C4-2B (cell line): ENCODE results near the gene ZDHHC14.

Experiments
- H3K27ac ChIP-seq: fragments of 450-650 bp; 2 replicates; pipeline ENCODE4 v1.5.1; 2017
- CTCF ChIP-seq: fragments of 450-650 bp; conservative IDR thresholded peaks from 2 replicates; pipeline ENCODE4 v1.5.1; 2017; ENCODE audit warnings: mild to moderate bottlenecking
- ZFX ChIP-seq: fragments of 450-650 bp; IDR thresholded peaks from 2 replicates; pipeline ENCODE4 v1.6.1; 2017

The ZDHHC14 gene

GRCh38 chr6:157428427-157429202 is 47.6 kb downstream of the ZDHHC14 start:
- no peak for TF ChIP-seq CTCF
- TF ChIP-seq ZFX, result no peak
- no peak overlapping the region for H3K27ac ChIP-seq

- no peak overlapping the region for H3K27ac ChIP-seq
These were observed 48.3 kb downstream of the ZDHHC14 start for GRCh38 chr6:157429248-157429647.

GRCh38 chr6:157430834-157431233 is 49.8 kb downstream of the ZDHHC14 start:
- TF ChIP-seq CTCF (no peak), ZFX (no peak)
- H3K27ac ChIP-seq, result no peak overlapping the region

More at GRCh38 chr6:157429248-157429647, 48.3 kb downstream of the ZDHHC14 start:
- no peak for TF ChIP-seq CTCF
- no peak for TF ChIP-seq ZFX

GRCh38 chr6:157432231-157432891 is 51.4 kb downstream of the ZDHHC14 start:
- TF ChIP-seq ZFX, result no peak

GRCh38 chr6:157432892-157433265 is 51.9 kb downstream of the ZDHHC14 start:
- TF ChIP-seq CTCF (no peak), ZFX (no peak)
- no peak overlapping the region for H3K27ac ChIP-seq

More at GRCh38 chr6:157432231-157432891, 51.4 kb downstream of the ZDHHC14 start:
- H3K27ac ChIP-seq, result no peak overlapping the region

GRCh38 chr6:157433678-157434081 is 52.7 kb downstream of the ZDHHC14 start:
- no peak overlapping the region for H3K27ac ChIP-seq
- TF ChIP-seq ZFX, result no peak
- no peak for TF ChIP-seq CTCF

- TF ChIP-seq ZFX (no peak), CTCF (no peak)
- H3K27ac ChIP-seq, result no peak overlapping the region
These were observed 53.5 kb downstream of the ZDHHC14 start for GRCh38 chr6:157434349-157435033.
